GM19238 (cell line): ENCODE measurements around the gene TMEM95.
A peak's percentile ranks its signal among the peaks of the same experiment; 100 is the strongest.
"Not testable (repeated sequence)": the region's sequence is repeated elsewhere in the genome, so short reads cannot be mapped to it uniquely, and the experiment has no call there.

ENCODE experiments used
- DNase-seq: peaks from one replicate; pipeline ENCODE4 v3.0.0; 2011; ENCODE audit warnings: low spot score; ENCODE audit not compliant: insufficient read length

TMEM95 gene

GRCh38 chr17:7323731-7324437 is 31.1 kb upstream of the TMEM95 start:
- peak; percentile 67 for DNase-seq

GRCh38 chr17:7324438-7324779 is 30.5 kb upstream of the TMEM95 start:
- DNase-seq = no peak

- DNase-seq = no peak
Observed at GRCh38 chr17:7325031-7325528, 29.9 kb upstream of the TMEM95 start.

GRCh38 chr17:7326186-7326585 is 28.8 kb upstream of the TMEM95 start:
- no peak for DNase-seq

- DNase-seq = no peak
Observed at GRCh38 chr17:7327056-7327455, 27.9 kb upstream of the TMEM95 start.

GRCh38 chr17:7327501-7327900 is 27.5 kb upstream of the TMEM95 start:
- DNase-seq = no peak

- DNase-seq = no peak
Observed at GRCh38 chr17:7328009-7328408, 26.9 kb upstream of the TMEM95 start.

- DNase-seq = peak; percentile 61
Observed at GRCh38 chr17:7328840-7329373, 26.0 kb upstream of the TMEM95 start, which contains the start of gene NEURL4. TSS of gene NEURL4 (minus strand) at chr17:7329335. CDS start at chr17:7329312, 23 bp downstream.

- peak; percentile 97 for DNase-seq
Observed at GRCh38 chr17:7329374-7329996, 25.5 kb upstream of the TMEM95 start.

- peak; percentile 87 for DNase-seq
Observed at GRCh38 chr17:7329997-7330637, 24.8 kb upstream of the TMEM95 start.

- no peak for DNase-seq
Observed at GRCh38 chr17:7330638-7331015, 24.3 kb upstream of the TMEM95 start.

- no peak for DNase-seq
Observed at GRCh38 chr17:7332111-7332510, 22.8 kb upstream of the TMEM95 start.

- DNase-seq = not testable (repeated sequence)
Observed at GRCh38 chr17:7332600-7333069, 22.3 kb upstream of the TMEM95 start.

- no peak for DNase-seq
Observed at GRCh38 chr17:7334938-7335538, 19.9 kb upstream of the TMEM95 start.

GRCh38 chr17:7335765-7336164 is 19.2 kb upstream of the TMEM95 start:
- not testable (repeated sequence) for DNase-seq

- DNase-seq = peak; percentile 79
Observed at GRCh38 chr17:7336240-7337175, 18.4 kb upstream of the TMEM95 start, which contains the start of gene ACAP1. TSS of gene ACAP1 (plus strand) at chr17:7336529. CDS start at chr17:7336735, 206 bp downstream.

- DNase-seq = not testable (repeated sequence)
Observed at GRCh38 chr17:7337600-7337999, 17.4 kb upstream of the TMEM95 start.

GRCh38 chr17:7340179-7340578 is 14.8 kb upstream of the TMEM95 start:
- DNase-seq = no peak

- DNase-seq = no peak
Observed at GRCh38 chr17:7341842-7342241, 13.1 kb upstream of the TMEM95 start.

GRCh38 chr17:7343250-7343649 is 11.7 kb upstream of the TMEM95 start:
- no peak for DNase-seq
